WTC11 (cell line): ENCODE data around the gene ENTPD1.

Experiments used
- KAT7 ChIP-seq: sonication (generic); formaldehyde crosslinking; IDR thresholded peaks from 2 replicates; pipeline ENCODE4 v1.8.1; 2023; ENCODE audit warnings: missing genetic modification reagents, mild to moderate bottlenecking, borderline replicate concordance
- TCF7 ChIP-seq: sonication (generic); formaldehyde crosslinking; IDR thresholded peaks from 2 replicates; pipeline ENCODE4 v1.8.0; 2022; ENCODE audit warnings: mild to moderate bottlenecking, low read depth, missing genetic modification reagents, moderate library complexity
- TEAD4 ChIP-seq: sonication (generic); formaldehyde crosslinking; IDR thresholded peaks from 2 replicates; pipeline ENCODE4 v1.8.0; 2022; ENCODE audit warnings: mild to moderate bottlenecking, missing genetic modification reagents
- TP53 ChIP-seq: sonication (generic); formaldehyde crosslinking; IDR thresholded peaks from 2 replicates; pipeline ENCODE4 v1.8.1; 2023; ENCODE audit warnings: mild to moderate bottlenecking, missing genetic modification reagents
- ZNF138 ChIP-seq: sonication (generic); formaldehyde crosslinking; conservative IDR thresholded peaks from 2 replicates; pipeline ENCODE4 v1.8.1; 2022; ENCODE audit warnings: mild to moderate bottlenecking, moderate library complexity, missing genetic modification reagents
- ZNF232 ChIP-seq: sonication (generic); formaldehyde crosslinking; IDR thresholded peaks from 2 replicates; pipeline ENCODE4 v1.8.0; 2022; ENCODE audit warnings: mild to moderate bottlenecking, missing genetic modification reagents
- ZNF317 ChIP-seq: sonication (generic); formaldehyde crosslinking; IDR thresholded peaks from 2 replicates; pipeline ENCODE4 v1.8.1; 2023; ENCODE audit warnings: low read depth, mild to moderate bottlenecking, moderate library complexity, missing genetic modification reagents, borderline replicate concordance
- TF ChIP-seq, protein P1 (sequence below): fragments of 200-600 bp; IDR thresholded peaks from 2 replicates; pipeline ENCODE4 v1.8.0; 2022; ENCODE audit warnings: antibody characterized with exemption
- TF ChIP-seq, protein P2 (sequence below): sonication (generic); formaldehyde crosslinking; IDR thresholded peaks from 2 replicates; pipeline ENCODE4 v1.8.1; 2022; ENCODE audit warnings: mild to moderate bottlenecking, missing genetic modification reagents, moderate library complexity, borderline replicate concordance
- TF ChIP-seq, protein P3 (sequence below): sonication (generic); formaldehyde crosslinking; IDR thresholded peaks from 2 replicates; pipeline ENCODE4 v1.8.1; 2023; ENCODE audit warnings: mild to moderate bottlenecking, missing genetic modification reagents
- TF ChIP-seq, protein P4 (sequence below): sonication (generic); formaldehyde crosslinking; IDR thresholded peaks from 2 replicates; pipeline ENCODE4 v1.8.1; 2022; ENCODE audit warnings: low read depth, mild to moderate bottlenecking, moderate library complexity, missing genetic modification reagents, borderline replicate concordance
- TF ChIP-seq, protein P5 (sequence below): sonication (generic); formaldehyde crosslinking; IDR thresholded peaks from 2 replicates; pipeline ENCODE4 v1.8.1; 2022; ENCODE audit warnings: low read depth, missing genetic modification reagents, borderline replicate concordance

DNA sequence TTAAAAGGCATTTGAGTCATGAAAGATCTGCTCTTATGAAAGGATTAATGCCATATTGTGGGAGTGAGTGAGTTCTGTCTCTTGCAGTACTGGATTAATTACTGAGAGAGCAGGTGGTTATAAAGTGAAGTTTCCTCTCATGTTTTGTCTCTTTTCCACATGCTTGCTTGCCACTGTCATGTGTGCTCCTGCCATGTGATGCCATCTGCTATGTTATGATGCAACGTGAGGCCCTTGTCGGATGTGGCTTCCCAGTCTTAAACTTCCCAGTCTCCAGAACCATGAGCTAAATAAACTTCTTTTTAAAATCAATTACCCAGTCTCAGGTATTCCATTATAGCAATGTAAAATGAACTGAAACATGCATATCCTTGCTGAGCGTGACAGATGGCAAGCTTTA, 39.5 kb upstream of the ENTPD1 start:
- TF ChIP-seq, protein P1, sequence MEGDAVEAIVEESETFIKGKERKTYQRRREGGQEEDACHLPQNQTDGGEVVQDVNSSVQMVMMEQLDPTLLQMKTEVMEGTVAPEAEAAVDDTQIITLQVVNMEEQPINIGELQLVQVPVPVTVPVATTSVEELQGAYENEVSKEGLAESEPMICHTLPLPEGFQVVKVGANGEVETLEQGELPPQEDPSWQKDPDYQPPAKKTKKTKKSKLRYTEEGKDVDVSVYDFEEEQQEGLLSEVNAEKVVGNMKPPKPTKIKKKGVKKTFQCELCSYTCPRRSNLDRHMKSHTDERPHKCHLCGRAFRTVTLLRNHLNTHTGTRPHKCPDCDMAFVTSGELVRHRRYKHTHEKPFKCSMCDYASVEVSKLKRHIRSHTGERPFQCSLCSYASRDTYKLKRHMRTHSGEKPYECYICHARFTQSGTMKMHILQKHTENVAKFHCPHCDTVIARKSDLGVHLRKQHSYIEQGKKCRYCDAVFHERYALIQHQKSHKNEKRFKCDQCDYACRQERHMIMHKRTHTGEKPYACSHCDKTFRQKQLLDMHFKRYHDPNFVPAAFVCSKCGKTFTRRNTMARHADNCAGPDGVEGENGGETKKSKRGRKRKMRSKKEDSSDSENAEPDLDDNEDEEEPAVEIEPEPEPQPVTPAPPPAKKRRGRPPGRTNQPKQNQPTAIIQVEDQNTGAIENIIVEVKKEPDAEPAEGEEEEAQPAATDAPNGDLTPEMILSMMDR = no peak
- TF ChIP-seq, protein P2, sequence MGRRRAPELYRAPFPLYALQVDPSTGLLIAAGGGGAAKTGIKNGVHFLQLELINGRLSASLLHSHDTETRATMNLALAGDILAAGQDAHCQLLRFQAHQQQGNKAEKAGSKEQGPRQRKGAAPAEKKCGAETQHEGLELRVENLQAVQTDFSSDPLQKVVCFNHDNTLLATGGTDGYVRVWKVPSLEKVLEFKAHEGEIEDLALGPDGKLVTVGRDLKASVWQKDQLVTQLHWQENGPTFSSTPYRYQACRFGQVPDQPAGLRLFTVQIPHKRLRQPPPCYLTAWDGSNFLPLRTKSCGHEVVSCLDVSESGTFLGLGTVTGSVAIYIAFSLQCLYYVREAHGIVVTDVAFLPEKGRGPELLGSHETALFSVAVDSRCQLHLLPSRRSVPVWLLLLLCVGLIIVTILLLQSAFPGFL = no peak
- TF ChIP-seq KAT7 (CRISPR knock-in tag) = no peak
- no peak for TF ChIP-seq ZNF232 (CRISPR knock-in tag)
- TF ChIP-seq, protein P3, sequence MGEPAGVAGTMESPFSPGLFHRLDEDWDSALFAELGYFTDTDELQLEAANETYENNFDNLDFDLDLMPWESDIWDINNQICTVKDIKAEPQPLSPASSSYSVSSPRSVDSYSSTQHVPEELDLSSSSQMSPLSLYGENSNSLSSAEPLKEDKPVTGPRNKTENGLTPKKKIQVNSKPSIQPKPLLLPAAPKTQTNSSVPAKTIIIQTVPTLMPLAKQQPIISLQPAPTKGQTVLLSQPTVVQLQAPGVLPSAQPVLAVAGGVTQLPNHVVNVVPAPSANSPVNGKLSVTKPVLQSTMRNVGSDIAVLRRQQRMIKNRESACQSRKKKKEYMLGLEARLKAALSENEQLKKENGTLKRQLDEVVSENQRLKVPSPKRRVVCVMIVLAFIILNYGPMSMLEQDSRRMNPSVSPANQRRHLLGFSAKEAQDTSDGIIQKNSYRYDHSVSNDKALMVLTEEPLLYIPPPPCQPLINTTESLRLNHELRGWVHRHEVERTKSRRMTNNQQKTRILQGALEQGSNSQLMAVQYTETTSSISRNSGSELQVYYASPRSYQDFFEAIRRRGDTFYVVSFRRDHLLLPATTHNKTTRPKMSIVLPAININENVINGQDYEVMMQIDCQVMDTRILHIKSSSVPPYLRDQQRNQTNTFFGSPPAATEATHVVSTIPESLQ (CRISPR knock-in tag) = no peak
- no peak for TF ChIP-seq TP53
- no peak for TF ChIP-seq ZNF317 (CRISPR knock-in tag)
- TF ChIP-seq, protein P4, sequence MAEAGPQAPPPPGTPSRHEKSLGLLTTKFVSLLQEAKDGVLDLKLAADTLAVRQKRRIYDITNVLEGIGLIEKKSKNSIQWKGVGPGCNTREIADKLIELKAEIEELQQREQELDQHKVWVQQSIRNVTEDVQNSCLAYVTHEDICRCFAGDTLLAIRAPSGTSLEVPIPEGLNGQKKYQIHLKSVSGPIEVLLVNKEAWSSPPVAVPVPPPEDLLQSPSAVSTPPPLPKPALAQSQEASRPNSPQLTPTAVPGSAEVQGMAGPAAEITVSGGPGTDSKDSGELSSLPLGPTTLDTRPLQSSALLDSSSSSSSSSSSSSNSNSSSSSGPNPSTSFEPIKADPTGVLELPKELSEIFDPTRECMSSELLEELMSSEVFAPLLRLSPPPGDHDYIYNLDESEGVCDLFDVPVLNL (CRISPR knock-in tag) = no peak
- TF ChIP-seq ZNF138 = no peak
- TF ChIP-seq, protein P5, sequence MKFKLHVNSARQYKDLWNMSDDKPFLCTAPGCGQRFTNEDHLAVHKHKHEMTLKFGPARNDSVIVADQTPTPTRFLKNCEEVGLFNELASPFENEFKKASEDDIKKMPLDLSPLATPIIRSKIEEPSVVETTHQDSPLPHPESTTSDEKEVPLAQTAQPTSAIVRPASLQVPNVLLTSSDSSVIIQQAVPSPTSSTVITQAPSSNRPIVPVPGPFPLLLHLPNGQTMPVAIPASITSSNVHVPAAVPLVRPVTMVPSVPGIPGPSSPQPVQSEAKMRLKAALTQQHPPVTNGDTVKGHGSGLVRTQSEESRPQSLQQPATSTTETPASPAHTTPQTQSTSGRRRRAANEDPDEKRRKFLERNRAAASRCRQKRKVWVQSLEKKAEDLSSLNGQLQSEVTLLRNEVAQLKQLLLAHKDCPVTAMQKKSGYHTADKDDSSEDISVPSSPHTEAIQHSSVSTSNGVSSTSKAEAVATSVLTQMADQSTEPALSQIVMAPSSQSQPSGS (CRISPR knock-in tag) = no peak
- no peak for TF ChIP-seq TCF7
- TF ChIP-seq TEAD4 (CRISPR knock-in tag) = no peak
